NB4 (cell line): Measurements from ENCODE around the gene SLC29A3.
"Not testable (repeated sequence)": the region's sequence is repeated elsewhere in the genome, so short reads cannot be mapped to it uniquely, and the experiment has no call there.

Experiments used
- DNase-seq: peaks from one replicate; pipeline ENCODE4 v3.0.0; 2010; ENCODE audit warnings: low read depth
- H3K4me3 ChIP-seq: one replicate; pipeline ENCODE4 v1.5.1; 2011; ENCODE audit warnings: mild to moderate bottlenecking, low read depth, low read length, moderate library complexity
- MYC ChIP-seq: IDR thresholded peaks from 2 replicates; pipeline ENCODE4 v1.6.1; 2011; ENCODE audit warnings: low read depth, low read length
- POLR2A ChIP-seq: IDR thresholded peaks from 2 replicates; pipeline ENCODE4 v1.6.1; 2011; ENCODE audit warnings: mild to moderate bottlenecking; ENCODE audit not compliant: insufficient read length; ENCODE audit errors: extremely low read depth
- TF ChIP-seq, protein P1 (sequence below): IDR thresholded peaks from 2 replicates; pipeline ENCODE4 v1.6.1; 2011; ENCODE audit warnings: low read depth, low read length
- TF ChIP-seq, protein P2 (sequence below): IDR thresholded peaks from one replicate; pipeline ENCODE4 v1.5.1; 2012; ENCODE audit warnings: low read depth, low read length

SLC29A3 gene

GRCh38 chr10:71319042-71319799 is at the start of gene SLC29A3:
Gene SLC29A3, plus strand, starts transcription at chr10:71319259. Its CDS starts 51 bp downstream, at chr10:71319310.
- TF ChIP-seq MYC (peak; percentile 90), POLR2A (peak; percentile 65)
- TF ChIP-seq, protein P1, sequence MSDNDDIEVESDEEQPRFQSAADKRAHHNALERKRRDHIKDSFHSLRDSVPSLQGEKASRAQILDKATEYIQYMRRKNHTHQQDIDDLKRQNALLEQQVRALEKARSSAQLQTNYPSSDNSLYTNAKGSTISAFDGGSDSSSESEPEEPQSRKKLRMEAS: peak; percentile 77
- TF ChIP-seq, protein P2, sequence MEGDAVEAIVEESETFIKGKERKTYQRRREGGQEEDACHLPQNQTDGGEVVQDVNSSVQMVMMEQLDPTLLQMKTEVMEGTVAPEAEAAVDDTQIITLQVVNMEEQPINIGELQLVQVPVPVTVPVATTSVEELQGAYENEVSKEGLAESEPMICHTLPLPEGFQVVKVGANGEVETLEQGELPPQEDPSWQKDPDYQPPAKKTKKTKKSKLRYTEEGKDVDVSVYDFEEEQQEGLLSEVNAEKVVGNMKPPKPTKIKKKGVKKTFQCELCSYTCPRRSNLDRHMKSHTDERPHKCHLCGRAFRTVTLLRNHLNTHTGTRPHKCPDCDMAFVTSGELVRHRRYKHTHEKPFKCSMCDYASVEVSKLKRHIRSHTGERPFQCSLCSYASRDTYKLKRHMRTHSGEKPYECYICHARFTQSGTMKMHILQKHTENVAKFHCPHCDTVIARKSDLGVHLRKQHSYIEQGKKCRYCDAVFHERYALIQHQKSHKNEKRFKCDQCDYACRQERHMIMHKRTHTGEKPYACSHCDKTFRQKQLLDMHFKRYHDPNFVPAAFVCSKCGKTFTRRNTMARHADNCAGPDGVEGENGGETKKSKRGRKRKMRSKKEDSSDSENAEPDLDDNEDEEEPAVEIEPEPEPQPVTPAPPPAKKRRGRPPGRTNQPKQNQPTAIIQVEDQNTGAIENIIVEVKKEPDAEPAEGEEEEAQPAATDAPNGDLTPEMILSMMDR: peak; percentile 77
- DNase-seq: peak; percentile 93
- H3K4me3 ChIP-seq: peak within 1 kb of the TSS; percentile 68

DNA sequence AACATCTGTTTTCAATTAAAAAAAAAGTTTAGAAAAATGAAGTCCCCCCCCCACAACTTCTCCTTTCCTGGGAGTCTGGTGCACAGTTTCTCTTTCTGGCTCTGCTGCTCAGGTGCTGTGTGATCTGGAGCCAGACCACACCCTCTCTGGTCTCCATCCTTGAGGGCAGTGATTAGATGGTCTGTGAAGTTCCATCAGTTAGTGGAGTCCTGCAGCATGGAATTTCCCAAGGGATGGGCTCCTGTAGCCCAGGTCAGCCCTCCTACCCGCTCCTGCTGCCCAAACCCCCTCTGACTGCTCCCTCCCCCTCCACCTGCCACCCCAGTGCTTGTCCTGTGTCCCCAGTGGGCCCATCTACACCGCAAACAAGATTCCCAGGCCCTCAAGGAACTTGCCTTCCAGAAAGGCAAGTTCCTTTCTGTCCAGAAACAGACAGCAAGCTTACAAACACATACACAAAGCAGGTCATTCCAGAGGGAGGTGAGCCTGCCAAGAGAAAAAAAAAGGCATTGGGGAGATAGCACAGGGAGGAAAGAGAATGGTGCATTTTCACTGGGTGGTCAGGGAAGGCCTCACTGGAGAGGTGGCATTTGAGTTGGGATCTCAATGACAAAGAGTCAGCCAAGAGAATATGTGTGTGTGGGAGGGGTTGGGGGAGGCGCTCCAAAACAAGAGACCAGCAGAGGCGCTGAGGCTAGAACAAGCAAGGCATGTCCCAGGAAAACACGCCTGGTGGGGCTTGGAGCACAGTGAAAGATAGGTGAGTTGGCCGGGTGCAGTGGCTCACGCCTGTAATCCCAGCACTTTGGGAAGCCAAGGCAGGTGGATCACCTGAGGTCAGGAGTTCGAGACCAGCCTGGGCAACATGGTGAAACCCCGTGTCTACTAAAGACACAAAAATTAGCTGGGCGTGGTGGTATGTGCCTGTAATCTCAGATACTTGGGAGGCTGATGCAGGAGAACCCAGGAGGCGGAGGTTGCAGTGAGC is 49.5 kb upstream of the SLC29A3 start:
- DNase-seq: no peak
- TF ChIP-seq, protein P1: no peak
- TF ChIP-seq POLR2A (no peak), MYC (no peak)
- TF ChIP-seq, protein P2: no peak
- no peak overlapping the region for H3K4me3 ChIP-seq

DNA sequence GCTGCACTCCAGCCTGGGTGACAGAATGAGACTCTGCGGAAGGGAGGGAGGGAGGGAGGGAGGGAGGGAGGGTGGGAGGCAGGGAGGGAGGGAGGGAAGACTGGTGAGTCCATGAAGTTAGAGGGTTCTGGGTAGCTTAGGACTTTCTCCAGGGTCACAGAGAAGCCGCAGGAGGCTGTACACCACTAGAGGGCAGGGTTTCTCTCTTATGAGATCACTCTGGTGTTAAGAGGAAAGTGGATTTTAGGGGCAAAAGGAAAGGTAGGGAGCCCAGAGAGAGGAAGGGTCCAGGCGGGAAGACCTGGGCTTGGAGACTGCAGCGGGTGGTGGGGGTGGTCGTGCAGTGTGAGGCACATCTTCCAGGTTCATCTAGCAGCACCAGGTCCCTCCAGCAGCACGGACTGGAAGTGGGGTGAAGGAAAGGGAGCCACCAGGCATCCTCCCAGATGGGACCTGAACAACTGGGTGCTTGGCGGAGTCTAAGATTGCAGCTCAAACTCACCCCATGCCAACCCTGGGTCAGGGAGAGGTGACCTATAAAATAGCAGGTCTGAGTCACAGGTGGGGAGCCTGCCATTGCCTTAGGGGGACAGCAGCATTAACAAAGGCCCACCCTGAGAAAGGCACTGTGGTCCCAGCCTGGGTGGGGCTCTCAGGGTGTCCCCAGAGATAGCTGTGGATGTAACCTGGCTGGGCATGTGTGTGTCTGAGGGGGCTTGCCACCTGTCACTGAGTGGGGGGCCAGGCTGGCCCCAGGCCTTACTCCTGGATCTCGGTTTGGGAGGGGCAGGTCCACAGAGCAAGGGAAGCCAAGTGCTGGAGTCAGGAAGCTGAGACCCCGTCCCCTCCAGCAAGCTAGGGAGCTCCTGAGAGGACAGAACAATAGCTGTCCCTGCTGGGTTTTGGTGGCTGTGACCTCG is 48.5 kb upstream of the SLC29A3 start:
- no peak overlapping the region for H3K4me3 ChIP-seq
- TF ChIP-seq, protein P2: peak; percentile 94
- TF ChIP-seq, protein P1: no peak
- TF ChIP-seq MYC: no peak
- peak; percentile 74 for DNase-seq

- no peak overlapping the region for H3K4me3 ChIP-seq
- DNase-seq: no peak
- TF ChIP-seq POLR2A: no peak
- TF ChIP-seq MYC: no peak
- TF ChIP-seq, protein P2: no peak
- TF ChIP-seq, protein P1: no peak
Measured at GRCh38 chr10:71271662-71272055, 47.4 kb upstream of the SLC29A3 start.

DNA sequence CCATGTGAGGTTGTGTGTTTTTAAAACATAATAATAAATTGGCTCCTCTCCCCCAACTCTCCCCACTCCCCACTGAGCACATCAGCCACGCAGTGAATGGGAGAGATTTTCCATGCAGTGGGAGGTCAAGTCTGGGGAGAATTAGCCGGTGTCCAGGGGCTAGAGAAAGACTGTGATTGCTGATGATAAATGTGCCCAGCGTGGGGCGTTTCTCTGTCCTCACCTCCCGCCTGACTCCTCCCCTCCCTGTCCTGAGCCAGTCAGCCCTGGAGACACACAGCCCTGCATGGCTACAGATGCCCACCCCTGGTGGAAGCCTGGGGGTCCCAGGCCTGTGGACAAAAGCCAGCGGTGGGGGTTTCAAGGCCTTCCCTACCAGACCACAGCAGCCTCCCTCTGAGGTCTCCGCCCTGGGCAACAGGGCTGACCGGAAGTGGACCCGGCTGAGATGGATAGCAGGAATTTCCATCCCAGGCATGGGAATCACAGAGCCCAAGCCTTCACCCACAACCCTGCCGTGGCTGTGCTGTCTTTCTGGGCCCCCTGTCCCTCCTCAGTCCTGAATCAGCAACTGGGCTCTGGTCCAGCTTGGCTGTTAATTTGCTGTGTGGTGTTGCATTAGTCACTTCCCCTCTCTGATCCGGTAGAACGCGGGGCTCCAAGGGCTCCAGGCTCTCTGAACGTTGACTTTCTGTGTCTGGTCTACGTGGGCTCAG is 46.8 kb upstream of the SLC29A3 start:
- H3K4me3 ChIP-seq: no peak overlapping the region
- TF ChIP-seq, protein P1: no peak
- TF ChIP-seq, protein P2: no peak
- TF ChIP-seq MYC (no peak), POLR2A (no peak)
- no peak for DNase-seq

DNA sequence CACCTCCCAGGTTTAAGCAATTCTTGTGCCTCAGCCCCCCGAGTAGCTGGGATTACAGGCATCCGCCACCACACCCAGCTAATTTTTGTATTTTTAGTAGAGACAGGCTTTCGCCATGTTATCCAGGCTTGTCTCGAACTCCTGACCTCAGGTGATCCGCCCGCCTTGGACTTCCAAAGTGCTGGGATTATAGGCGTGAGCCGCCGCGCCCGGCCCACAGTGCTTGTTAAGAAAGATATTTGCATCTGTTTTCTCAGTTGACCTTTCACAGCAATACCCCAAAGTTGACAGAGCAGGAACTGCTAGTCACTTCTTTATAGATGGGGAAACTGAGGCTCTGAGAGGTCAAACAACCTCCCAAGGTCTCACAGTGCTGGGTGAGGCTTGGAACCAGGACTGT is 46.1 kb upstream of the SLC29A3 start:
- H3K4me3 ChIP-seq, DNase-seq: not testable (repeated sequence)
